ENCODE measurements around the gene SLC17A2. TPM values are rescaled to one million over a fixed set of nuclear protein-coding genes. Genes with fewer than 3 reads are reported as not detected.

Gene SLC17A2
- total RNA-seq, 6 experiments from 2014 or later, result not detected

GRCh38 chr6:25903467-25904099 is 26.9 kb downstream of the SLC17A2 start:
- DNase-seq, result no peak
- H3K36me3 Mint-ChIP-seq (ENCODE audit: low read depth), result no peaks in the 10 kb centered on the region
- H3K4me3 Mint-ChIP-seq, result no peak overlapping the region
- no peak overlapping the region for H3K27ac Mint-ChIP-seq
- H3K4me1 Mint-ChIP-seq (ENCODE audit: low read depth), result no peaks in the 10 kb centered on the region
- no peaks in the 10 kb centered on the region; the same call in none of the 2 replicates for H3K27me3 Mint-ChIP-seq (ENCODE audit: insufficient read depth)
- no peak for TF ChIP-seq CTCF (IDR thresholded peaks at IDR 0.05)
- no peaks in the 10 kb centered on the region for H3K9me3 Mint-ChIP-seq

DNA sequence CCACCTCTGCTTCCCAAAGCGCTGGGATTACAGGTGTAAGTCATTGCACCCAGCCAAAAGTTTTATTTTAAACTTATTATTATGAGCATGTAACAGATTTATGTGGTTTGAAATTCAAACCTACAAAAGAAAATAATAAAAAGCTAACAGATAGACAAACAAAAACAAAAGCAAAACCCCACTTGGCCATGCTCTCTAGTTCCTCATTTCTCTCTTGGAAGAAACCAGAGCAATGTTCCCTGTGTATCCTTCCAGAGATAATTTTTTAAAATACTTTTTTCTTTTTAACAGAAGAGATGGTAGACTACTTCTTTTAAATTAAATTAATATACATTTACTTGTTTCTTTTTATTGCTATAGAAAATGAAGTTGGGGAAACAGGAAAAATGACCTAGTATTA is 28.4 kb downstream of the SLC17A2 start:
- no peak for DNase-seq
- Mint-ChIP-seq H3K4me3 (no peak overlapping the region), H3K9me3 (no peaks in the 10 kb centered on the region), H3K4me1 (ENCODE audit: low read depth) (no peaks in the 10 kb centered on the region), H3K27ac (no peak overlapping the region), H3K27me3 (ENCODE audit: insufficient read depth) (no peaks in the 10 kb centered on the region; the same call in none of the 2 replicates), H3K36me3 (ENCODE audit: low read depth) (no peaks in the 10 kb centered on the region)
- no peak for TF ChIP-seq CTCF (IDR thresholded peaks at IDR 0.05)

- H3K27me3 Mint-ChIP-seq (ENCODE audit: insufficient read depth), result no peaks in the 10 kb centered on the region; the same call in none of the 2 replicates
- no peaks in the 10 kb centered on the region for H3K4me1 Mint-ChIP-seq (ENCODE audit: low read depth)
- H3K4me3 Mint-ChIP-seq, result no peak overlapping the region
- H3K36me3 Mint-ChIP-seq (ENCODE audit: low read depth), result no peaks in the 10 kb centered on the region
- no peak for DNase-seq
- H3K9me3 Mint-ChIP-seq, result no peaks in the 10 kb centered on the region
- no peak overlapping the region for H3K27ac Mint-ChIP-seq
- TF ChIP-seq CTCF (IDR thresholded peaks at IDR 0.05), result no peak
These were observed 29.6 kb downstream of the SLC17A2 start for GRCh38 chr6:25900843-25901242.

DNA sequence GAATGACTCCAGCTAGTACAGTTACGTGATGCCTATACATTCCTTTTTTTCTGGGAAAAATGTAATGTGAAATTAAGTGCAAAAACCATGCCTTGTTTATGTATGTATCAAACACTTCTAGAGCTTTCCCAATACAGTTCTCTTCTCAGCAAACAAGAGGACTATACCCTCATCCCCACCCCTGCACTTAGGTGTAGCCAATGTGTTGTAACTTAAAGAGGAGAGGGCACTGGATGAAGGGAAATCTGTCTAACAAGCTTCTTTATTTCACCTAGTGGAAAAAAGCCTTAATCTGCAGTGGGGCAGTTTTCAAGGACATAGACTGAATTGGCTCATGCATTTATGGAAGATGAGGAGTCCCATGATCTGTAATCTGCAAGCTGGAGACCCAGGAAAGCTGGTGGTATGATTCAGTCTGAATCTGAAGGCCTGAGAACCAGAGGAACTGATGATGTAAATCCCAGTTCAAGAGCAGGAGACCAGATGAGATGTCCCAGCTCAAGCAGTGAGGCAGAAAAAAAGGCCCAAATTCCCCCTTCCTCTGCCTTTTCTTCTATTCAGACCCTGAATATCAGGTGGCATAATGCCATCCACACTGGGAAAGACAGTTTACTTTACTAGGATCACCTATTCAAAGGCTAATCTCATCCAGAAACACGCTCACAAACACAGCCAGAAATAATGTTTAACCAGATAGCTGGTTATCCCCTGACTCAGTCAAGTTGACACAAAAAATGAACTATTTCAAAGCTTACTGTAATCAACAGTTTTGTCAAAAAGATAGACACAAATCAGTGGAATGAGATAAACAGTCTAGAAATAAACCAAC is 30.7 kb downstream of the SLC17A2 start:
- no peaks in the 10 kb centered on the region for H3K9me3 Mint-ChIP-seq
- H3K4me3 Mint-ChIP-seq, result no peak overlapping the region
- DNase-seq, result no peak
- no peak overlapping the region for H3K27ac Mint-ChIP-seq
- H3K4me1 Mint-ChIP-seq (ENCODE audit: low read depth), result no peaks in the 10 kb centered on the region
- no peaks in the 10 kb centered on the region; the same call in none of the 2 replicates for H3K27me3 Mint-ChIP-seq (ENCODE audit: insufficient read depth)
- no peaks in the 10 kb centered on the region for H3K36me3 Mint-ChIP-seq (ENCODE audit: low read depth)
- no peak for TF ChIP-seq CTCF (IDR thresholded peaks at IDR 0.05)

DNA sequence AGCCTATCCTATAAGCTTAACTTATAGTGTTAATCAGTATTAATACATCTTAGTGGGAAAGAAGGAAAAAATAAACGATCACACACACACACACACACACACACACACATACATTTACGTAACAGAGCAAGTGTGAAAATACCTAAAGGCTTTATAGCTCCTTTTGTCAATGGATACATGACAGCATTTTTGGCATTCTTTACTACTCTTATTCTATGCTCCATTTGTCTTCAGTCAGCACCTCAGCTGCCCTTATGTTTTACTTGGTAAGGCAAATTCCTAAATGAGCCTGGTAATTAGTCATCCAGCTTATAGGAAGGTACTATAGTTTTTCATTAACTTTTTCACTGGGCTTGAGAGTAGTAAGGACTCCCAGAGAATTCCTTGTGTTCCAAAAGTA is 31.4 kb downstream of the SLC17A2 start:
- H3K27ac Mint-ChIP-seq, result no peak overlapping the region
- H3K9me3 Mint-ChIP-seq, result no peaks in the 10 kb centered on the region

More for the DNA sequence above, 31.4 kb downstream of the SLC17A2 start:
- Mint-ChIP-seq H3K27me3 (ENCODE audit: insufficient read depth) (no peaks in the 10 kb centered on the region; the same call in none of the 2 replicates), H3K4me3 (no peak overlapping the region), H3K4me1 (ENCODE audit: low read depth) (no peaks in the 10 kb centered on the region), H3K36me3 (ENCODE audit: low read depth) (no peaks in the 10 kb centered on the region)
- DNase-seq, result no peak
- TF ChIP-seq CTCF (IDR thresholded peaks at IDR 0.05), result no peak
